ENCODE data around the gene MYO5B.

Gene MYO5B

DNA sequence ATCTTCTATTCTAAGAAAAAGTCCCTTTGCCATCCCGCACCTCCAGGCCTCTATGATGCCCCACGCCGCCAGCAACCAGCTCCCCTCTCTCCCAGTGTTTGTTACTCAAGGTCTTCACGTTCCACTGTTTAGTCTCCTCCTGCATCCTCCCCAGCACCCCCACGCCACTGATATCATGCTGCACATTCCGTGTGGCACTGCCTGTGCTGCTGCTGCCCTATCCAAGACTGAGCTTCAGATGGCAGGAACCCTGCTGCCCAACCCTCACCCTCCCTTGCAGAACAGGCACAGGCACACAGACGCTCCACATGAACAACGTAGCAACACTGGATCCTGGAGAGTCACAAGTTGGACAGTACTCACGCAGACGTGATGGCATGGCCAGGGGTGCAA lies 35.3 kb downstream of the MYO5B start:
- H3K18ac ChIP-seq (ENCODE audit: low read length), result no peak overlapping the region
- H3K36me3 ChIP-seq (ENCODE audit: control insufficient read depth, insufficient read depth, low read length), result no peaks in the 10 kb centered on the region
- no peak overlapping the region for H4K5ac ChIP-seq (ENCODE audit: low read length)
- H3K23ac ChIP-seq (ENCODE audit: low read length), result no peak overlapping the region
- H3K9ac ChIP-seq (ENCODE audit: low read length), result no peak overlapping the region
- no peak overlapping the region for H2BK120ac ChIP-seq (ENCODE audit: low read depth, low read length)
- no peak for DNase-seq
- no peak overlapping the region for H2BK15ac ChIP-seq (replicated peaks; ENCODE audit: low read depth)
- no peak overlapping the region for H3K4ac ChIP-seq (ENCODE audit: low read depth, low read length)
- no CpG with 5 or more reads among the region's 10 CpGs for WGBS (ENCODE audit: extremely low coverage, insufficient coverage, low lambda C conversion rate)
- no peak overlapping the region for H4K8ac ChIP-seq (ENCODE audit: low read depth, low read length)
- H2AK5ac ChIP-seq (ENCODE audit: low read length), result no peak overlapping the region
- peaks cover 2% of the 10 kb centered on the region for H3K4me1 ChIP-seq (ENCODE audit: control insufficient read depth, low read depth, low read length)
- H3K4me3 ChIP-seq (ENCODE audit: low read length), result no peak overlapping the region
- no peaks in the 10 kb centered on the region for H3K79me2 ChIP-seq (ENCODE audit: control insufficient read depth, insufficient read depth, low read length)
- no peak overlapping the region for H3K56ac ChIP-seq (ENCODE audit: low read length)
- H3K79me1 ChIP-seq (ENCODE audit: low read length), result no peaks in the 10 kb centered on the region
- H3K27me3 ChIP-seq (ENCODE audit: insufficient read depth, low read length, poor library complexity), result no peaks in the 10 kb centered on the region
- H2BK5ac ChIP-seq (ENCODE audit: low read length), result no peak overlapping the region
- no peak overlapping the region for H3K27ac ChIP-seq (ENCODE audit: low read depth, low read length)
- no peak overlapping the region for H3K4me2 ChIP-seq (ENCODE audit: low read length)

DNA sequence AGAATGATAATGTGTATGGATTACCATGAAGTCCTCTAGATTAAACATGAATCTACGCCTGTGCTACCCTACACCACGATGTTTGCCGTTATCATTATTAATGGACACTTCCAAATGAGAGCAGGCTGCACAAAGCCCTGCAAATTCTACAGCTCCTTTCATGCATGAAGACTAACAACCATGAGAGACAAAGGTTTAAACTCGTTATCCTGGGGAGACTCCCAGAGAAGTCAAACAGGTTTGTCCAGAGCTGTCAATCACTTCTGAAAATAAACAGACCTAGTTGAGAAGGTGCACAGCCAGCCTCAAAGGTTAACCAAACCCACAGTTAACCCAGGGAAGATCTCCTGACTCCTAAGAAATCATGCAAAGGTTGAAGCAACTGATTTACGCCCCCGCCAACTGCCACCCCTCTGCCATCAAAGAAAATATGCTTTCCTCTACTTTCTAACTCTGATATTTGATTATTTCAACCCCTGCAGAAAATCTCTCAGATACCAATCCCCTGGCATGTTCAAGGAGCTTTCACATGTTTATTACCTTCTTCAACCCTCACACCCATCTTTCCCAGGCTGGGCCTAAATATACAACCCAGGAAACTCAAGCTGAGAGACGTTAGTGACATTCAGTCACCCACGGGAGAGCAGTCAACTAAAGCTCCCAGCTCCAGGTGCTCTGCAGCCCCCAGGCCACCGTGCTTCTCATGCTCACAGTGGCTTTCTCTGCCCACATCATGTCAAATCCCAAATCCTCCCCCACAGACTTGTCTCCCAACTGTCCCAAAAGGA lies 35.9 kb downstream of the MYO5B start:
- WGBS (ENCODE audit: extremely low coverage, insufficient coverage, low lambda C conversion rate), result no CpG with 5 or more reads among the region's 9 CpGs
- no peak for DNase-seq

GRCh38 chr18:50155406-50155805 lies 39.5 kb downstream of the MYO5B start:
- H3K4me3 ChIP-seq (ENCODE audit: low read length), result no peak overlapping the region
- H3K79me2 ChIP-seq (ENCODE audit: control insufficient read depth, insufficient read depth, low read length), result no peaks in the 10 kb centered on the region

More for the DNA sequence above, 35.9 kb downstream of the MYO5B start:
- Histone ChIP-seq H2BK15ac (replicated peaks; ENCODE audit: low read depth) (no peak overlapping the region), H3K56ac (ENCODE audit: low read length) (no peak overlapping the region), H4K5ac (ENCODE audit: low read length) (no peak overlapping the region), H3K27me3 (ENCODE audit: insufficient read depth, low read length, poor library complexity) (no peaks in the 10 kb centered on the region), H3K36me3 (ENCODE audit: control insufficient read depth, insufficient read depth, low read length) (no peaks in the 10 kb centered on the region), H2AK5ac (ENCODE audit: low read length) (no peak overlapping the region), H3K4me1 (ENCODE audit: control insufficient read depth, low read depth, low read length) (peaks cover 2% of the 10 kb centered on the region), H2BK120ac (ENCODE audit: low read depth, low read length) (no peak overlapping the region), H3K9ac (ENCODE audit: low read length) (no peak overlapping the region), H3K79me2 (ENCODE audit: control insufficient read depth, insufficient read depth, low read length) (no peaks in the 10 kb centered on the region), H3K4me3 (ENCODE audit: low read length) (no peak overlapping the region), H3K18ac (ENCODE audit: low read length) (no peak overlapping the region), H4K8ac (ENCODE audit: low read depth, low read length) (no peak overlapping the region), H3K27ac (ENCODE audit: low read depth, low read length) (no peak overlapping the region), H3K4me2 (ENCODE audit: low read length) (no peak overlapping the region), H3K23ac (ENCODE audit: low read length) (no peak overlapping the region), H3K4ac (ENCODE audit: low read depth, low read length) (no peak overlapping the region), H3K79me1 (ENCODE audit: low read length) (no peaks in the 10 kb centered on the region), H2BK5ac (ENCODE audit: low read length) (no peak overlapping the region)

DNA sequence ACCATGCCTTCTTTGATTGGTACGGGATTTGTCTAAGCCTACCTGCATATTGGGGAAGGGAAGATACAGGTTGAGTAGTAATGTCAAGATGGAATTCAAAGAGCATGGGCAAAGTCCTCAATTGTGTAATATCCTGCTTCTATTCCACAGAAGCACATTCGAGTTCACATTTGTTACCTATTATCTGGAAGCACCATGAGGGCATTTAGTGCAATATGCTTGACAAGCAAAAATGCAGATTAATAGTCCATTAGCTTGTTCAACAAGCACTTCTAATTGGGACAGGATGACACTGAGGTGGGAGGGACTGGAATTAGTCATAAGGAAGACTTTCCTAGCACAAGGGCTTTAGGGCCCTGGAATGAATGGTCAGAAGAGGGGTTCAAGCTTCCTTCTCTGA lies 40.5 kb downstream of the MYO5B start:
- Histone ChIP-seq H2BK5ac (ENCODE audit: low read length) (no peak overlapping the region), H3K9ac (ENCODE audit: low read length) (no peak overlapping the region), H4K8ac (ENCODE audit: low read depth, low read length) (no peak overlapping the region), H3K79me1 (ENCODE audit: low read length) (no peaks in the 10 kb centered on the region), H3K4ac (ENCODE audit: low read depth, low read length) (no peak overlapping the region), H3K36me3 (ENCODE audit: control insufficient read depth, insufficient read depth, low read length) (no peaks in the 10 kb centered on the region), H3K27me3 (ENCODE audit: insufficient read depth, low read length, poor library complexity) (no peaks in the 10 kb centered on the region), H3K18ac (ENCODE audit: low read length) (no peak overlapping the region), H2BK15ac (replicated peaks; ENCODE audit: low read depth) (no peak overlapping the region), H2AK5ac (ENCODE audit: low read length) (no peak overlapping the region), H3K4me2 (ENCODE audit: low read length) (no peak overlapping the region), H2BK120ac (ENCODE audit: low read depth, low read length) (no peak overlapping the region), H3K56ac (ENCODE audit: low read length) (no peak overlapping the region), H3K27ac (ENCODE audit: low read depth, low read length) (no peak overlapping the region), H4K5ac (ENCODE audit: low read length) (no peak overlapping the region), H3K4me1 (ENCODE audit: control insufficient read depth, low read depth, low read length) (peaks cover 2% of the 10 kb centered on the region), H3K79me2 (ENCODE audit: control insufficient read depth, insufficient read depth, low read length) (no peaks in the 10 kb centered on the region), H3K23ac (ENCODE audit: low read length) (no peak overlapping the region), H3K4me3 (ENCODE audit: low read length) (no peak overlapping the region)
- no peak for DNase-seq
- no CpG with 5 or more reads among the region's 2 CpGs for WGBS (ENCODE audit: extremely low coverage, insufficient coverage, low lambda C conversion rate)

More at GRCh38 chr18:50155406-50155805, 39.5 kb downstream of the MYO5B start:
- Histone ChIP-seq H3K4me1 (ENCODE audit: control insufficient read depth, low read depth, low read length) (peaks cover 2% of the 10 kb centered on the region), H2BK5ac (ENCODE audit: low read length) (no peak overlapping the region), H3K23ac (ENCODE audit: low read length) (no peak overlapping the region), H3K79me1 (ENCODE audit: low read length) (no peaks in the 10 kb centered on the region), H3K4ac (ENCODE audit: low read depth, low read length) (no peak overlapping the region), H3K56ac (ENCODE audit: low read length) (no peak overlapping the region), H3K4me2 (ENCODE audit: low read length) (no peak overlapping the region), H3K27me3 (ENCODE audit: insufficient read depth, low read length, poor library complexity) (no peaks in the 10 kb centered on the region), H3K18ac (ENCODE audit: low read length) (no peak overlapping the region), H4K8ac (ENCODE audit: low read depth, low read length) (no peak overlapping the region), H4K5ac (ENCODE audit: low read length) (no peak overlapping the region), H3K9ac (ENCODE audit: low read length) (no peak overlapping the region), H3K36me3 (ENCODE audit: control insufficient read depth, insufficient read depth, low read length) (no peaks in the 10 kb centered on the region), H2BK15ac (replicated peaks; ENCODE audit: low read depth) (no peak overlapping the region), H2BK120ac (ENCODE audit: low read depth, low read length) (no peak overlapping the region), H2AK5ac (ENCODE audit: low read length) (no peak overlapping the region), H3K27ac (ENCODE audit: low read depth, low read length) (no peak overlapping the region)
- DNase-seq, result no peak
- no CpG with 5 or more reads among the region's 2 CpGs for WGBS (ENCODE audit: extremely low coverage, insufficient coverage, low lambda C conversion rate)

DNA sequence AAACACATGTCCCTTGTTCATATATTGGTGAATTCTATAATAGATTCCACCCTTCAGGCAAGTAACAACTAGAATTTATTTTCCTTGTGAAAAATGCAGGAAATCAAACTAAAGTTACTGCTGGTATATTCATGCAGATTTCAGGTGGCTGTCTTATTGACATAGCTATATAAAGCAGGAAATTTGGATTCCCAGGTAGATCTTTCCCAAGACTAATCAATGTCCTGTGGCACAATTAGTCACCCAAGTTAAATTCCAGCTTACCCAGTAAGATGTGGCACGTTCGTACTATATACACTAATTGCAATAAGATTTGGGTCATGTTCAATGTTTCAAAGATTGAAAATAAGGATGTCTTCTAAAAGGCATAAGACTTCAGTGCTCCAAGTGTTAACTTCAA lies 42.0 kb downstream of the MYO5B start:
- no peak for DNase-seq
- H3K4me3 ChIP-seq (ENCODE audit: low read length), result no peak overlapping the region
- H3K79me1 ChIP-seq (ENCODE audit: low read length), result no peaks in the 10 kb centered on the region
- H3K27ac ChIP-seq (ENCODE audit: low read depth, low read length), result no peak overlapping the region
- no peak overlapping the region for H2BK15ac ChIP-seq (replicated peaks; ENCODE audit: low read depth)
- H4K8ac ChIP-seq (ENCODE audit: low read depth, low read length), result no peak overlapping the region
- no peak overlapping the region for H2BK5ac ChIP-seq (ENCODE audit: low read length)
- H3K23ac ChIP-seq (ENCODE audit: low read length), result no peak overlapping the region
- no peak overlapping the region for H2AK5ac ChIP-seq (ENCODE audit: low read length)
- no peak overlapping the region for H4K5ac ChIP-seq (ENCODE audit: low read length)
- H3K79me2 ChIP-seq (ENCODE audit: control insufficient read depth, insufficient read depth, low read length), result no peaks in the 10 kb centered on the region
- no CpG with 5 or more reads among the region's 2 CpGs for WGBS (ENCODE audit: extremely low coverage, insufficient coverage, low lambda C conversion rate)
- H3K27me3 ChIP-seq (ENCODE audit: insufficient read depth, low read length, poor library complexity), result no peaks in the 10 kb centered on the region
- H3K4me2 ChIP-seq (ENCODE audit: low read length), result no peak overlapping the region
- no peaks in the 10 kb centered on the region for H3K36me3 ChIP-seq (ENCODE audit: control insufficient read depth, insufficient read depth, low read length)
- no peaks in the 10 kb centered on the region for H3K4me1 ChIP-seq (ENCODE audit: control insufficient read depth, low read depth, low read length)
- H3K4ac ChIP-seq (ENCODE audit: low read depth, low read length), result no peak overlapping the region
- no peak overlapping the region for H3K18ac ChIP-seq (ENCODE audit: low read length)
- no peak overlapping the region for H3K9ac ChIP-seq (ENCODE audit: low read length)
- no peak overlapping the region for H2BK120ac ChIP-seq (ENCODE audit: low read depth, low read length)
- H3K56ac ChIP-seq (ENCODE audit: low read length), result no peak overlapping the region

GRCh38 chr18:50151926-50152325 lies 43.0 kb downstream of the MYO5B start:
- H3K36me3 ChIP-seq (ENCODE audit: control insufficient read depth, insufficient read depth, low read length), result no peaks in the 10 kb centered on the region
- no peaks in the 10 kb centered on the region for H3K79me2 ChIP-seq (ENCODE audit: control insufficient read depth, insufficient read depth, low read length)
- H2BK15ac ChIP-seq (replicated peaks; ENCODE audit: low read depth), result no peak overlapping the region
- H3K4me1 ChIP-seq (ENCODE audit: control insufficient read depth, low read depth, low read length), result no peaks in the 10 kb centered on the region
- no peak overlapping the region for H3K23ac ChIP-seq (ENCODE audit: low read length)
- H4K8ac ChIP-seq (ENCODE audit: low read depth, low read length), result no peak overlapping the region
- H2BK120ac ChIP-seq (ENCODE audit: low read depth, low read length), result no peak overlapping the region
- H3K18ac ChIP-seq (ENCODE audit: low read length), result no peak overlapping the region
- no peak for DNase-seq
- H3K27me3 ChIP-seq (ENCODE audit: insufficient read depth, low read length, poor library complexity), result no peaks in the 10 kb centered on the region
- H4K5ac ChIP-seq (ENCODE audit: low read length), result no peak overlapping the region
- H3K9ac ChIP-seq (ENCODE audit: low read length), result no peak overlapping the region
- no peak overlapping the region for H3K4me2 ChIP-seq (ENCODE audit: low read length)
- H3K79me1 ChIP-seq (ENCODE audit: low read length), result no peaks in the 10 kb centered on the region
- H2BK5ac ChIP-seq (ENCODE audit: low read length), result no peak overlapping the region
- no peak overlapping the region for H3K56ac ChIP-seq (ENCODE audit: low read length)
- H3K4me3 ChIP-seq (ENCODE audit: low read length), result no peak overlapping the region
- no peak overlapping the region for H2AK5ac ChIP-seq (ENCODE audit: low read length)
- no peak overlapping the region for H3K27ac ChIP-seq (ENCODE audit: low read depth, low read length)
- no CpG with 5 or more reads among the region's 8 CpGs for WGBS (ENCODE audit: extremely low coverage, insufficient coverage, low lambda C conversion rate)
- H3K4ac ChIP-seq (ENCODE audit: low read depth, low read length), result no peak overlapping the region
